ENCODE results near the gene MAP4K5. TPM values are rescaled to one million over a fixed set of nuclear protein-coding genes. Genes with fewer than 3 reads are reported as not detected.

The MAP4K5 gene
- polyA plus RNA-seq, 2 of the 4 experiments (the other 2 are of a cell fraction): 18.7 to 30.8 TPM

DNA sequence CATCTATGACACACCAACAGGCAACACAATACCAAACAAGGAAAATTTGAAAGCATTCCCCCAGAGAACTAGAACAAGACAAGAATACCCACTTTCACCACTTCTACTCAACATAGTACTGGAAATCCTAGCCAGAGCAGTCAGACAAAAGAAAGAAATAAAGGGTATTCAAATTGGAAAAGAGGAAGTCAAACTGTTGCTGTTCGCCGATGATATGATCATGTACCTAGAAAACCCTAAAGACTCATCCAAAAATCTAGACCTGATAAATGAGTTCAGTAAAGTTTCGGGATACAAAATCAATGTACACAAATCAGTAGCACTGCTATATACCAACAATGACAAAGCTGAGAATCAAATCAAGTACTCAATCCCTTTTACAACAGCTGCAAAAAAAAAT lies 19.5 kb upstream of the MAP4K5 start:
- Histone ChIP-seq H3K27ac (no peak overlapping the region), H3K4me1 (no peaks in the 10 kb centered on the region), H3K9me3 (0 out of 3 replicates have a peak, but pooled peaks cover 6% of the 10 kb centered on the region), H3K4me2 (no peak overlapping the region), H3K4me3 (no peak overlapping the region)
- DNase-seq (ENCODE audit: low read depth in 1 of 2, low spot score in 1 of 2) (no peak), FAIRE-seq (no peak), ATAC-seq (no peak)
- ChIA-PET CTCF (no interaction called here), POLR2A (no interaction called here)
- 74% methylated on average over 3 of the region's 3 CpGs for WGBS (ENCODE audit: missing lambda C conversion rate)
- TF ChIP-seq, protein P1, sequence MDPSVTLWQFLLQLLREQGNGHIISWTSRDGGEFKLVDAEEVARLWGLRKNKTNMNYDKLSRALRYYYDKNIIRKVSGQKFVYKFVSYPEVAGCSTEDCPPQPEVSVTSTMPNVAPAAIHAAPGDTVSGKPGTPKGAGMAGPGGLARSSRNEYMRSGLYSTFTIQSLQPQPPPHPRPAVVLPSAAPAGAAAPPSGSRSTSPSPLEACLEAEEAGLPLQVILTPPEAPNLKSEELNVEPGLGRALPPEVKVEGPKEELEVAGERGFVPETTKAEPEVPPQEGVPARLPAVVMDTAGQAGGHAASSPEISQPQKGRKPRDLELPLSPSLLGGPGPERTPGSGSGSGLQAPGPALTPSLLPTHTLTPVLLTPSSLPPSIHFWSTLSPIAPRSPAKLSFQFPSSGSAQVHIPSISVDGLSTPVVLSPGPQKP (IDR thresholded peaks at IDR 0.05; ENCODE audit: low read depth, low read length): no peak

DNA sequence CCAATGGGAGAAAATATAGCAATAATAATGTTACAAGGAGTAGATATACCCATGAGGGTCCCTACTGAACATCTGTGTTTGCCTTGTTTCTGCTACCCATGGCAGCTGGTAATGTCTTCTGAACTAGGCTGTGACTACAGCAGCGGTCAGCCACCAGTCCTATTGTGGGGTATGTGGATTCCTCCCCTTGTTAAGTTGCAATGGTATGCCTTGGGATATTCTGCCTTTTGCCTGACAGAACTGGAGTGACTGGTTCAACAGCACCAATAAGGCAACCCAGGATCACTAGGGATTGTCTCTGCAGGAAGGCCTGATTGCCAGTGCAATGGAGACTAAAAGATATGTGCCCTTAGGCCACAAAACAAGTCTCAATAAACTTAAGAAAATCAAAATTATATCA lies 17.9 kb upstream of the MAP4K5 start:
- Histone ChIP-seq H3K9me3 (0 out of 3 replicates have a peak, but pooled peaks cover 6% of the 10 kb centered on the region), H3K4me1 (no peaks in the 10 kb centered on the region), H3K4me2 (no peak overlapping the region), H3K27ac (no peak overlapping the region), H3K4me3 (no peak overlapping the region)
- TF ChIP-seq MAFK (IDR thresholded peaks at IDR 0.05; ENCODE audit: partially characterized antibody) (no peak), FOSB (CRISPR knock-in tag; IDR thresholded peaks at IDR 0.05) (no peak), PHF8 (IDR thresholded peaks at IDR 0.05; ENCODE audit: borderline replicate concordance, low read depth) (no peak), TP53 (CRISPR knock-in tag; IDR thresholded peaks at IDR 0.05) (no peak), HEYL (CRISPR knock-in tag; IDR thresholded peaks at IDR 0.05) (no peak)
- TF ChIP-seq, protein P2, sequence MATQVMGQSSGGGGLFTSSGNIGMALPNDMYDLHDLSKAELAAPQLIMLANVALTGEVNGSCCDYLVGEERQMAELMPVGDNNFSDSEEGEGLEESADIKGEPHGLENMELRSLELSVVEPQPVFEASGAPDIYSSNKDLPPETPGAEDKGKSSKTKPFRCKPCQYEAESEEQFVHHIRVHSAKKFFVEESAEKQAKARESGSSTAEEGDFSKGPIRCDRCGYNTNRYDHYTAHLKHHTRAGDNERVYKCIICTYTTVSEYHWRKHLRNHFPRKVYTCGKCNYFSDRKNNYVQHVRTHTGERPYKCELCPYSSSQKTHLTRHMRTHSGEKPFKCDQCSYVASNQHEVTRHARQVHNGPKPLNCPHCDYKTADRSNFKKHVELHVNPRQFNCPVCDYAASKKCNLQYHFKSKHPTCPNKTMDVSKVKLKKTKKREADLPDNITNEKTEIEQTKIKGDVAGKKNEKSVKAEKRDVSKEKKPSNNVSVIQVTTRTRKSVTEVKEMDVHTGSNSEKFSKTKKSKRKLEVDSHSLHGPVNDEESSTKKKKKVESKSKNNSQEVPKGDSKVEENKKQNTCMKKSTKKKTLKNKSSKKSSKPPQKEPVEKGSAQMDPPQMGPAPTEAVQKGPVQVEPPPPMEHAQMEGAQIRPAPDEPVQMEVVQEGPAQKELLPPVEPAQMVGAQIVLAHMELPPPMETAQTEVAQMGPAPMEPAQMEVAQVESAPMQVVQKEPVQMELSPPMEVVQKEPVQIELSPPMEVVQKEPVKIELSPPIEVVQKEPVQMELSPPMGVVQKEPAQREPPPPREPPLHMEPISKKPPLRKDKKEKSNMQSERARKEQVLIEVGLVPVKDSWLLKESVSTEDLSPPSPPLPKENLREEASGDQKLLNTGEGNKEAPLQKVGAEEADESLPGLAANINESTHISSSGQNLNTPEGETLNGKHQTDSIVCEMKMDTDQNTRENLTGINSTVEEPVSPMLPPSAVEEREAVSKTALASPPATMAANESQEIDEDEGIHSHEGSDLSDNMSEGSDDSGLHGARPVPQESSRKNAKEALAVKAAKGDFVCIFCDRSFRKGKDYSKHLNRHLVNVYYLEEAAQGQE (IDR thresholded peaks at IDR 0.05): no peak
- TF ChIP-seq, protein P3, sequence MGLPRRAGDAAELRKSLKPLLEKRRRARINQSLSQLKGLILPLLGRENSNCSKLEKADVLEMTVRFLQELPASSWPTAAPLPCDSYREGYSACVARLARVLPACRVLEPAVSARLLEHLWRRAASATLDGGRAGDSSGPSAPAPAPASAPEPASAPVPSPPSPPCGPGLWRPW (IDR thresholded peaks at IDR 0.05): no peak
- TF ChIP-seq, protein P4, sequence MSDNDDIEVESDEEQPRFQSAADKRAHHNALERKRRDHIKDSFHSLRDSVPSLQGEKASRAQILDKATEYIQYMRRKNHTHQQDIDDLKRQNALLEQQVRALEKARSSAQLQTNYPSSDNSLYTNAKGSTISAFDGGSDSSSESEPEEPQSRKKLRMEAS (IDR thresholded peaks at IDR 0.05): no peak
- 14% methylated on average over 1 of the region's 1 CpG for WGBS (ENCODE audit: missing lambda C conversion rate)
- no peak for ATAC-seq
- POLR2A ChIA-PET: no interaction called here
- CTCF ChIA-PET: interaction anchor here (0.7 to 3.9 kb wide), 4 partner anchors 10 to 227 kb away, joined by 3 to 15 read pairs (median 4); partner anchors contain the start of gene ATL1
- FAIRE-seq: no peak
- no peak for DNase-seq (ENCODE audit: low read depth in 1 of 2, low spot score in 1 of 2)

DNA sequence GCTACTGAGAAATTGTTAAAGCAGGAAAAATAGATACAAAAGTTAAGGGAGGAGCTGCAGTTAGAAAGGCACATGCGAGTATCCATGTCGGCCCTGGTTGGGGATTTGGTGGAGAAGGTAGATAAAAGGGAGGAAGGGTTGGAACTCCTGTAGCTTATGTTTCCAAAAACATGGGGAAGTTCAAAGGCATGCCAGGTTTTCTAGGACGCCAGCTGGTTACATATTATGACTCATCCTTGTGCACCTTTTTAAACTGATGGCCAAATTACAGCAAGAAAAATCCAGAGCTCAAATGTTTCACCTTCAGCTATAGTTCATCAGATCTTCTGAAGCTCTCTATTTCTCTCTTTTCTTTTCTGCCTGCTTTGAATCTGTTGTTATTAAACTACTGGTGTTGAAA lies 13.2 kb upstream of the MAP4K5 start:
- ChIA-PET POLR2A (interaction anchor here (0.5 to 1.1 kb wide), 2 partner anchors 9 to 233 kb away, joined by 4 read pairs; partner anchors contain the start of genes DMAC2L and L2HGDH), CTCF (interaction anchor here (1.6 to 1.8 kb wide), 3 partner anchors 8 to 232 kb away, joined by 4 to 13 read pairs (median 6); no protein-coding TSS in a partner anchor)
- H3K9me3 ChIP-seq: no peaks in the 10 kb centered on the region
- no peaks in the 10 kb centered on the region for H3K4me1 ChIP-seq
- ATAC-seq (no peak), DNase-seq (ENCODE audit: low read depth in 1 of 2, low spot score in 1 of 2) (no peak), FAIRE-seq (no peak)
- 47% methylated on average over 3 of the region's 3 CpGs for WGBS (ENCODE audit: missing lambda C conversion rate)
- H3K4me2 ChIP-seq: no peak overlapping the region
- H3K4me3 ChIP-seq: no peak overlapping the region
- no peak overlapping the region for H3K27ac ChIP-seq
- TF ChIP-seq CEBPB (IDR thresholded peaks at IDR 0.05) (no peak), CHD2 (IDR thresholded peaks at IDR 0.05; ENCODE audit: low read length, partially characterized antibody) (no peak), ESRRA (IDR thresholded peaks at IDR 0.05; ENCODE audit: borderline replicate concordance, low read length) (no peak), EHF (CRISPR knock-in tag; IDR thresholded peaks at IDR 0.05) (no peak), FOSL2 (IDR thresholded peaks at IDR 0.05) (no peak), FOSL2 (CRISPR knock-in tag; IDR thresholded peaks at IDR 0.05) (peak; percentile 59), SMC3 (IDR thresholded peaks at IDR 0.05) (no peak), HOXA7 (CRISPR knock-in tag; IDR thresholded peaks at IDR 0.05) (no peak), MYC (IDR thresholded peaks at IDR 0.05; ENCODE audit: borderline replicate concordance, low read length) (no peak), MAZ (IDR thresholded peaks at IDR 0.05; ENCODE audit: borderline replicate concordance, low read depth, low read length) (no peak)

Data from A549 (cell line).